SH-SY5Y (cell line): ENCODE measurements around the gene VPS41.

ENCODE experiments used
- GATA2 ChIP-seq: IDR thresholded peaks from 2 replicates; pipeline ENCODE4 v1.6.1; 2011; ENCODE audit warnings: mild to moderate bottlenecking, low read depth, low read length
- GATA3 ChIP-seq: IDR thresholded peaks from 2 replicates; pipeline ENCODE4 v1.6.1; 2011; ENCODE audit warnings: low read depth, mild to moderate bottlenecking, low read length, moderate library complexity

- TF ChIP-seq GATA3 = no peak
- no peak for TF ChIP-seq GATA2
Observed at GRCh38 chr7:38700116-38700515, 208.9 kb downstream of the VPS41 start.
